Eye (tissue), 1 donor: ENCODE results near the gene NKAIN2.
"Not testable (repeated sequence)": the region's sequence is repeated elsewhere in the genome, so short reads cannot be mapped to it uniquely, and the experiment has no call there.

ENCODE experiments used
- DNase-seq: peaks from one replicate; pipeline ENCODE4 v3.0.0-alpha.2; 2015

The NKAIN2 gene

GRCh38 chr6:124459268-124459667, 655.6 kb downstream of the NKAIN2 start:
- DNase-seq: no peak

GRCh38 chr6:124462750-124463149, 659.1 kb downstream of the NKAIN2 start:
- no peak for DNase-seq

- DNase-seq: no peak
Observed at GRCh38 chr6:124463271-124463670, 659.6 kb downstream of the NKAIN2 start.

DNA sequence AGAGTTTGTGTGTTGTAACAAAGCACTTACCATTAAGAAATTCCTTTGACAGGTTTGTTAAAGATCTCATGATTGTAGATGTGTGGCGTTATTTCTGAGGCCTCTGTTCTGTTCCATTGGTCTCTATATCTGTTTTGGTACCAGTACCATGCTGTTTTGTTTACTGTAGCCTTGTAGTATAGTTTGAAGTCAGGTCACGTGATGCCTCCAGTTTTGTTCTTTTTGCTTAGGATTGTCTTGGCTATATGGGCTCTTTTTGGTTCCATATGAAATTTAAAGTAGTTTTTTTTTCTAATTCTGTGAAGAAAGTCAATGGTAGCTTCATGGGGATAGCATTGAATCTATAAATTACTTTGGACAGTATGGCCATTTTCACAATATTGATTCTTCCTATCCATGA, 660.9 kb downstream of the NKAIN2 start:
- DNase-seq: not testable (repeated sequence)

DNA sequence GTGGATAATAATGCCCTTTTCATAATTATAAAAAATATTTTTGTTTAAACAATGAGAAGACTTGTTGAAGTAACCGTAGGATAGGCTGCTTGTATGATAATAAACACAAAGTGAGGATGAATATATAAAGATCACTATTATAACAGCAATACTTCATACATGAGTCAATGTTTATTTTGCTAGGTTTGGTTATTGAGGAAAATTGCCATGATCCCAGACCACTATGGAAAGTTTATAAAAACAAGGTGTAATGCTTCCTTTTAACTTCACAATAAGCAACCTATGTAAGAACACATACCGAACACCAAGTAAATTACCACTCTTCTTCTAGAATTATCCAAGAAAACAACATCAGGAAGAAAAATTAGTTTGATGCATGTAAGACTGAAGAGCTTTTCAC, 663.3 kb downstream of the NKAIN2 start:
- no peak for DNase-seq

DNA sequence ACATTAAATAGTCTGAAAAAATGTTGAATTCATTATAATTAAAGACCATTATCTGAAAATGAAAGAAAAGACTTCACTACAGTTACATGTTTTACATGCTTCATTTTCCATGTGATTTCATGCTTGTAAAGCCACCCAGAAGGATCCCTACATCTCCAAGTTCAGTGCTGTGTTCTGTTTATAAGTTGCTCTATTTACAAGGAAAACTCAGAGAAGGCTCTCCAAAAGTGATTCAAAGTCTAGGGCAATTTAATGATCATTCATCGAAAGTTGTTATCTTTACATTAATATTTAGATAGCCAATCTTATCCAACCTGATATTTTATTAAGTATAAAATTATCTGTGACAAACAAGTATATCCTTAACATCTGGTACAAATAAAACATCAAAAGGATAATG, 663.7 kb downstream of the NKAIN2 start:
- no peak for DNase-seq

DNA sequence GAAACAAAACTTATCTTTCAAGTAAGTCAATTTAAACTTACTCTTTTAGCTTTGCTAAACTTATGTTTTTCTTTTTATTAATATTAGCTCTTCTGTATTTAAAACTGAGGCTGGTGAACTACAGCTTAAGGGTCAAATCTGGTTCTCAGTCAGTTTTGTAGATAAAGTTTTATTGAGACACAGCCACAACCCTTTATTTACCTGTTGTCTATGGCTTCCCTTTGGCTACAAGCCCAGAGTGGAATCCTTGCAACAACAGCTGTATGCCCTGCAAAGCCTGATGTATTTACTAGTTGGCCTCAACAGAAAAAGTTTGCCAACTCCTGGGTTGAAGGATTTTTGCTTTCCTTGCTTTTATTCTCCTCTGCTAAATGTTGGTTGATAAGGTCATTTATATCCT, 667.1 kb downstream of the NKAIN2 start:
- no peak for DNase-seq

- DNase-seq: no peak
Observed at GRCh38 chr6:124475176-124475575, 671.5 kb downstream of the NKAIN2 start.

- no peak for DNase-seq
Observed at GRCh38 chr6:124478906-124479305, 675.2 kb downstream of the NKAIN2 start.

DNA sequence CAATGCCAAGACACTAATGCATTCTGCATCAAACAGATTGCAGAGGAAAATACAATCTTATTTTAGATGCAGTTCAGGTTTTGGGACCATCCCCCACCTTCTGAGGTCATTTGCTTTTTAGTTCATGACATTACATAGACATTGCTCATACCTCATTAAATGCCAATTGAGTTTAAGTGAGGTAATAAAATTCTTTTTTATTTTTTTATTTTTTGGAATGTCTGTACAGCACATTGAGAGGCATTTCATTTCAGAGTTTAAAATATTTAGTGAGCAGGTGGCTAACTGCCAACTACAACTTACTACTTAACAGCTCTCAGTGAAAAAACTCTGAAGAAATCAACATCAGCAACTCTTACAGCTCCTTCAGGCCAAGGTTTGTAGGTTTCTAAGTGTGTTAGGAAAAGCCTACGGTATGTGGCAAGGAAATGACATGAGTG, 676.3 kb downstream of the NKAIN2 start:
- DNase-seq: peak; percentile 21

GRCh38 chr6:124482071-124482491, 678.4 kb downstream of the NKAIN2 start:
- peak; percentile 52 for DNase-seq

GRCh38 chr6:124487623-124488431, 684.2 kb downstream of the NKAIN2 start:
- DNase-seq: no peak

GRCh38 chr6:124490122-124490521, 686.5 kb downstream of the NKAIN2 start:
- DNase-seq: no peak

DNA sequence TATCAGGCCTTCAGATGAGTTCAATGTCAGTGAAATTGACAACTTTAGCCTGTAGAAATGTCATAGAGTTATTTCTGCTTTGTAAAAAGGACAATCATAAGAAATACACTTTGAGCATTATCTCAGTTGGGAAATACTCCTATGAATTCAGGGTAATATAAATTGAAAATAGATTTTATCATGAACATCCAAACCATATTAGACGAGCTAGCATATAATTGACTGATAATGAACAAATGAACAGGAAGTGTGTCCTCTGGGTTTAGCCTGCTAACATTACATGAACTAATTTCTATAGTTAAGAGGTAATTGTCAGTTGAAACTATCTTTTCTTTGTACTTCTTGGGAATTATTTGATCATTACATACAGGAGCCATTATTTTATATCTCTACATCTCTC, 689.6 kb downstream of the NKAIN2 start:
- DNase-seq: no peak

DNA sequence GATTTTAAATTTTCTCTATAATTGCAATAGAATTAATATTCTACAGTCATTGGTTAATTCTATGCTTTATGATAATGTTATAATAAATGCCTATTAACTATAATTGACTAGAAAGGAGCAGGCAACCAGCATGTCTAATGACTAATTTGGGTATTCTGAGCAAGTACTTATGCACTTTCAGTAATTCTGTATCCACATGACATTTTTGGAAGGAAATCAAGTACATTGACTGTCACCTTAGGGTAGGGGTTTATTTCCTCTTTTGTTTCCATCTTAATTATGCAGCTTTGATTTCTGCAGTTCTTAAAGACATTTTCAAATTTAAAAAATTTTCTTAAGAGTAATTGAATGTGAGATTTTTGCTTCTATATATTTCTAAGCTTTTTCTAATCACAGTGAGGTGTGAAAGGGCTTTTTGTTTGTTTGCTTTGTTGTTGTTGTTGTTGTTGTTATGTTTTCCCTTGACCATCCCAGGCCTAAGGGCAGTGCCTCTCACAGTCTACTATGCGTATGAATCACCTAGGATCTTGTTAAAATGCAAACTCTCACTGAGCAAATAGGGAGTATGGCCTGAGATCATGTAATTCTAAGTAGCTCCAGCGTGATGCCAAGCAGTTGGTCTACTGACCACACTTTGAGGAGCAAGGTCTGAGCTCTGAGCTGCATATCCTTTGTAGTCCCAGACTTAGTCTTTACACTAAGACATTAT, 691.4 kb downstream of the NKAIN2 start:
- DNase-seq: no peak

- no peak for DNase-seq
Observed at GRCh38 chr6:124495665-124496190, 692.1 kb downstream of the NKAIN2 start.

DNA sequence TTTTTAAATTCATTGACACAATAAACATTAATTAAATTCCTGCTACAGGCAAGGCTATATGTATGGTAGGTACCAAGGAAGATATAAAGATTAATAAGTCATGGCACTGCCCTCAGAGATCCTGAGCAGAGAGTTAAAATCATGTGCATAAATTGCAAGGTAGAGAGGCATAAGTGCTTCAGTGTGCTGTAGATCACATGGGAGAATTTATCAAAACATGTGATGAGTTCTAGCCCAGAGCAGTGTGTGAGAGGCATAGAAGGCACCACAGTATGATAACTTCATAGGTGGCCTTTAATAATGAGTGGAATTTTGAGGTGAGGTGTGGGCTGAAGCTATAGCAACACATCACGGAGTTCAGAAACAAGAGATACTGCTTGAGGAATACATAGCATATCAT, 692.7 kb downstream of the NKAIN2 start:
- no peak for DNase-seq

- DNase-seq: no peak
Observed at GRCh38 chr6:124512431-124512830, 708.8 kb downstream of the NKAIN2 start.

GRCh38 chr6:124517339-124517738, 713.7 kb downstream of the NKAIN2 start:
- no peak for DNase-seq

DNA sequence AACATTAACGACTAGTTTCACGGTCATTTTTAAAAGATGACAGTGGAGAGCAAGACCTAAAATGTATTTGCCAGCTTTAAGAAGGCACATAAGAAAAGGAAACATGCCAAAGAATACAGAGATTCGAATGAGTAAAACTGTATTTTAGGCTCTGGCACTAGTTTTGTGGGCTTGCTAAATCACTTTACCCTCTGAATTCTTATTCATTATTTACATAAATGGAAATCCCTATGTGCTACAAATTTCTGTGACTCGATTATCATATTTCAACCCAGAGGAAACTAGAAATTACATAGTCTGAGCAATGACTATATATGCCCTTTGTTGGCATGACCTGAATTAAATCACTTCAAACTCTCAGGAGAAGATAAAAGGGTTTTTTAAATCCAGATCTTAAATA, 716.8 kb downstream of the NKAIN2 start:
- no peak for DNase-seq

GRCh38 chr6:124522335-124522734, 718.7 kb downstream of the NKAIN2 start:
- DNase-seq: no peak

GRCh38 chr6:124524491-124525200, 721.0 kb downstream of the NKAIN2 start:
- peak; percentile 53 for DNase-seq

- DNase-seq: no peak
Observed at GRCh38 chr6:124530926-124531325, 727.3 kb downstream of the NKAIN2 start.
